Colonic mucosa (tissue), 4 donors: ENCODE results near the gene NATD1. TPM values are rescaled to one million over a fixed set of nuclear protein-coding genes. Genes with fewer than 3 reads are reported as not detected.
A peak's percentile ranks its signal among the peaks of the same experiment; 100 is the strongest.

Experiments
- DNase-seq: peaks from one replicate; pipeline ENCODE4 v3.0.0-alpha.2; 2020
- H3K27ac ChIP-seq: fragments of 200-600 bp; one replicate; pipeline ENCODE4 v1.8.0; 2021
- H3K27me3 ChIP-seq: fragments of 200-600 bp; one replicate; pipeline ENCODE4 v1.8.0; 2021
- H3K36me3 ChIP-seq: fragments of 200-600 bp; one replicate; pipeline ENCODE4 v1.8.0; 2021
- H3K4me1 ChIP-seq: fragments of 200-600 bp; one replicate; pipeline ENCODE4 v1.8.0; 2021; ENCODE audit warnings: mild to moderate bottlenecking
- H3K4me3 ChIP-seq: fragments of 200-600 bp; one replicate; pipeline ENCODE4 v1.8.0; 2021
- H3K9ac ChIP-seq, 2 donors: one replicate each; pipeline ENCODE4 v1.7.0; 2013; ENCODE audit warnings: control low read depth in 2 of 2, low read depth in 2 of 2, low read length in 2 of 2
- H3K9me3 ChIP-seq: fragments of 200-600 bp; one replicate; pipeline ENCODE4 v1.8.0; 2021
- intact Hi-C: fragments of 100-400 bp; cut with DNase I; formaldehyde crosslinking; loops from one replicate; pipeline ENCODE4 v1.14.1; 2022
- total RNA-seq, 2 donors: library from RNA; stranded (reverse); fragmentation: NEBNext Ultra II Directional in 1 of 2; extraction: Animal tissue kit (Norgen Biotek cat#: 25700) in 1 of 2; gene quantifications; one replicate each; pipeline ENCODE4 v1.2.1, GENCODE V29; 2021
- TF ChIP-seq, protein P1 (sequence below): fragments of 200-600 bp; IDR thresholded peaks from one replicate; pipeline ENCODE4 v1.8.0; 2022; ENCODE audit warnings: antibody characterized with exemption, mild to moderate bottlenecking
- donor health status: healthy.
- donor health status: DM: no; HTN: no; CAD: no.
- donor health status: DM: no; HTN: no; CAD: no.

NATD1 gene
- total RNA-seq, 2 donors from 2014 or later: 1.8 to 5.2 TPM

DNA sequence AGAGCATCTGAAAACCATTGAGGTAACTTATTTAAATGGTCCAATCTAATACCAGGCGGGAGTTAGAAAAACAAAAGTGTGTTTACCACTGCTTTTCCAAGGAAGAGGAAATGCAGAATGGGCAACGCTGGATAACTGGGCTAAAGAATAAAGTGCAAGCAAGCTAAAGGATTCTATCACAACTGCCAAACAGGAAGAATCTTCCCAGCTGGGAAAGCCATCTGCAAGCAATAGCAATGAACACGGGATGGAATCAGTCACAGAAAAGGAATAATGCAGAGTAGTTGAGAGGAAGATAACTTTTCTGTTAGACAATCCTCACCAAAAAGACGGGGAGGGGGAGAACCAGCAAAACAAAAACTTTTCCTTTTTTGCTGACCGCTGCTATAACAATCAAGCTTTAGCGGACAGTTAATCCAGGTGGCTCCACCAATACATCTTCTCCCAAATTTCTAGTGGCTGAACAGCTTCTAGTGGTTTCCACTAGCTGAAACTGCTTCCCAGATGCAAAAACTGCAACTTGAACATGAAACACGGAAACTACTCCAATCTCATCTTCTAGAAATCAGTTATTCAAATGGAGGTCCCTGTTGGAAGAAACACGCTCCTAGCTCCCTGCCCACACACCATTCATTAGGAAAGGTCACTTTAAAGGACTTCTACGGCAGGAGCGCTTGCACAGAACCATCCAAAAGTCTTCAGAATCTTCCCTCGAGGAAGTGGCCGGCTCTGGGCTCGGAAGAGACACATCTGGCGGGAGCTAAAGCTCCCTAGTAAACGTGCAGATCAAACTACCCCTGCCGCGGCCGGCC lies 40.2 kb downstream of the NATD1 start:
- no peaks in the 10 kb centered on the region for H3K36me3 ChIP-seq
- intact Hi-C loops: no loop called here
- peak overlapping the region; percentile 97 for H3K4me3 ChIP-seq
- TF ChIP-seq, protein P1, sequence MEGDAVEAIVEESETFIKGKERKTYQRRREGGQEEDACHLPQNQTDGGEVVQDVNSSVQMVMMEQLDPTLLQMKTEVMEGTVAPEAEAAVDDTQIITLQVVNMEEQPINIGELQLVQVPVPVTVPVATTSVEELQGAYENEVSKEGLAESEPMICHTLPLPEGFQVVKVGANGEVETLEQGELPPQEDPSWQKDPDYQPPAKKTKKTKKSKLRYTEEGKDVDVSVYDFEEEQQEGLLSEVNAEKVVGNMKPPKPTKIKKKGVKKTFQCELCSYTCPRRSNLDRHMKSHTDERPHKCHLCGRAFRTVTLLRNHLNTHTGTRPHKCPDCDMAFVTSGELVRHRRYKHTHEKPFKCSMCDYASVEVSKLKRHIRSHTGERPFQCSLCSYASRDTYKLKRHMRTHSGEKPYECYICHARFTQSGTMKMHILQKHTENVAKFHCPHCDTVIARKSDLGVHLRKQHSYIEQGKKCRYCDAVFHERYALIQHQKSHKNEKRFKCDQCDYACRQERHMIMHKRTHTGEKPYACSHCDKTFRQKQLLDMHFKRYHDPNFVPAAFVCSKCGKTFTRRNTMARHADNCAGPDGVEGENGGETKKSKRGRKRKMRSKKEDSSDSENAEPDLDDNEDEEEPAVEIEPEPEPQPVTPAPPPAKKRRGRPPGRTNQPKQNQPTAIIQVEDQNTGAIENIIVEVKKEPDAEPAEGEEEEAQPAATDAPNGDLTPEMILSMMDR: no peak
- DNase-seq: no peak
- H3K27me3 ChIP-seq: no peaks in the 10 kb centered on the region
- H3K9me3 ChIP-seq: no peaks in the 10 kb centered on the region
- H3K9ac ChIP-seq: peak overlapping the region; percentile 91 to 92
- peak overlapping the region; percentile 90 for H3K27ac ChIP-seq
- peaks cover 22% of the 10 kb centered on the region for H3K4me1 ChIP-seq

DNA sequence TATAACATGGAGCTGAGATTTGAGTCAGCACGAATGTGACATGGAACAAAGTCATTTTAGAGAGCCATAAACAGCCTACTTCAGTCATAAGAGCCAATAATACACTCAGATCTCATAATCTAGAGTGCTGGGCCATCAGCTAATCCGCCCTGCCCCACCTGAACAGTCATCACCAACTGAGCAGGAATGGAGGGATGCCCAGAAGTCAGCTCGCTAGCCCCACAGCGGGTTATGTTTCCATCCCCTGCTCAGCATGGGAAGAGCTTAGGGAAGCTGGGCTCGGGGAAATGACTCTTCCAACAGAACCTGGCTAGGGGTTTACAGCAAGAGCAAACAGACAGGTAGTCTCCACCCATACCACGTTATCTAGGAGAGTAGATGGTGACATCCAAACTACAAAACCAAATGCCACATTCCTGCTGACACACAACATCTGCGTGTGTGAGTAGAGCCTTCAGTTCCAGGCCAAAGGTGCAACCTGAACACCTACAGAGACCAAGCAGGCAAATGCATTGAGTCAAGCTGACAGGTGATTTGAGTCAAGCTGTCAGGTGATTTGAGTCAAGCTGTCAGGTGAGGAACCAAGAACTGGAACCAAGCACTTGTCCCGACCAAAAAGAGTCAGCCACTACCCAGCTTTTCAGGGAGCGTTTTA lies 41.3 kb downstream of the NATD1 start:
- no peaks in the 10 kb centered on the region for H3K27me3 ChIP-seq
- intact Hi-C loops: no loop called here
- H3K9ac ChIP-seq: peak overlapping the region in 1 of 2 donors; percentile 92
- no peaks in the 10 kb centered on the region for H3K9me3 ChIP-seq
- TF ChIP-seq, protein P1: no peak
- no peak overlapping the region for H3K4me3 ChIP-seq
- DNase-seq: peak; percentile 52
- peak overlapping the region; percentile 42 for H3K27ac ChIP-seq
- peaks cover 22% of the 10 kb centered on the region for H3K4me1 ChIP-seq
- no peaks in the 10 kb centered on the region for H3K36me3 ChIP-seq

DNA sequence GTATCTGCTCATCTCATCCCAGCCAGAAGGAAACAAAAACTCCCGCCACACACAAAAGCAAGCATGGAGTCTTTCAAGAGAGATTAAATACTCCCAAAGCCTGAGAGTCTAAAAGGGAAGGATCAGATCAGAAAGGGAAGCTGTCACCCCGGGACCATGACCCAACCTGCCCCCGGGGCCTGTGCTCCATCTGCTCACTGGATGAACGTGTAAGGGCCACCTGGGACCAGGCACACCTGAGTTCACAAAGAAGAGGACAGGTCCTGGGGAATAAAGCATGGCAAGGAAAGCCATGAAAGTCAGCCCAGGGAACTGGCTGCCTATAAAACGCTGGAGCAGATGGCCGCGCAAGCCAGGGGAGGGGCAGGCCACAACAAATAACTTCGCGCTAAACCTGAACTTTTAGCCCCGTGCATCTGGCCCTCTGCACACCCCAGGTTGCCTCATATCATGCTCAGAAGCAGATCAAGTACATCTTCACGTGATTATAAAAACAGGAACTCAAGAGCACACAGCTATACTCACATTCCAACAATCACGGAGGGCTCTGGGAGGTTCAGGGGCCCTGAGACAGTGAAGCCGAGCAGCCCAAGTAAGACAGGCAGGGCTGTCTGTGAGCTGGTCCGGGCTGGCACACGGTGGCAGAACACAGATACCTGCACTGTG lies 42.7 kb downstream of the NATD1 start:
- TF ChIP-seq, protein P1: no peak
- H3K27me3 ChIP-seq: no peaks in the 10 kb centered on the region
- H3K27ac ChIP-seq: peak overlapping the region; percentile 42
- intact Hi-C loops: no loop called here
- no peaks in the 10 kb centered on the region for H3K9me3 ChIP-seq
- DNase-seq: peak; percentile 58
- no peak overlapping the region for H3K4me3 ChIP-seq
- no peaks in the 10 kb centered on the region for H3K36me3 ChIP-seq
- H3K4me1 ChIP-seq: peaks cover 22% of the 10 kb centered on the region
- H3K9ac ChIP-seq: peak overlapping the region in 1 of 2 donors; percentile 14

DNA sequence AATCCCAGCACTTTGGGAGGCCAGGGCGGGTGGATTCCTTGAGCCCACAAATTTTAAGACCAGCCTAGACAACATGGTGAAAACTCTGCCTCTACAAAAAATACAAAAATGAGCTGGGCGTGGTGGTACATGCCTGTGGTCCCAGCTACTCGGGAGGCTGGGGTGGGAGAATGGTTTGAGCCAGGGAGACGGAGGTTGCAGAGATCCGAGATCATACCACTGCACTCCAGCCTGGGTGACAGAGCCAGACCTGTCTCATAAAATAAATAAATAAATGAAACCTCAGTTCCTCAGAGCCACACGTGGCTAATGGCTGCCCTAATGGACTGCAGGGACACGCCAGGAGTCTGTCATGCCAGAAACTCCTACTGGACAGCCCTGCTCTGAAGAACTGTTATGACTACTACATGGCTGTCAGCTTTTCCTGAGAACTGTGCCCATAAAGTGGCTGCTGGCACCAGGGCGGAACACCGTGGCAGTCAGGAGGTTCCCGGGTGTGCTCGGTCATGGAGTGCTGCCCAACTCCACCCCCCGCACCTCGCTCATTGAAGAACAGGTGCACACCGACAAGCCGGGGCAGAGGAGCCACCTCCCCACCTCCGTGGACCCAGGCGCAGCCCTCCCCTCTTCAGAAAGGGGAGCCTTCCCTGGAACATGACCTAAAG lies 43.6 kb downstream of the NATD1 start:
- H3K4me1 ChIP-seq: peaks cover 22% of the 10 kb centered on the region
- peak; percentile 82 for DNase-seq

More for the DNA sequence above, 43.6 kb downstream of the NATD1 start:
- Histone ChIP-seq H3K27me3 (no peaks in the 10 kb centered on the region), H3K4me3 (no peak overlapping the region), H3K36me3 (no peaks in the 10 kb centered on the region), H3K9ac (peak overlapping the region in 1 of 2 donors; percentile 13), H3K9me3 (no peaks in the 10 kb centered on the region), H3K27ac (no peak overlapping the region)
- intact Hi-C loops: no loop called here
- TF ChIP-seq, protein P1: no peak
